ENCODE data around the gene NRXN2.

The NRXN2 gene

GRCh38 chr11:64723117-64723906, at the start of gene NRXN2:
Gene NRXN2 (minus strand): TSS chr11:64723197. CDS start chr11:64713699, 9,498 bp downstream.
- Mint-ChIP-seq H3K9me3 (no peaks in the 10 kb centered on the region), H3K27me3 (ENCODE audit: low read depth) (peaks cover 39% of the 10 kb centered on the region)

DNA sequence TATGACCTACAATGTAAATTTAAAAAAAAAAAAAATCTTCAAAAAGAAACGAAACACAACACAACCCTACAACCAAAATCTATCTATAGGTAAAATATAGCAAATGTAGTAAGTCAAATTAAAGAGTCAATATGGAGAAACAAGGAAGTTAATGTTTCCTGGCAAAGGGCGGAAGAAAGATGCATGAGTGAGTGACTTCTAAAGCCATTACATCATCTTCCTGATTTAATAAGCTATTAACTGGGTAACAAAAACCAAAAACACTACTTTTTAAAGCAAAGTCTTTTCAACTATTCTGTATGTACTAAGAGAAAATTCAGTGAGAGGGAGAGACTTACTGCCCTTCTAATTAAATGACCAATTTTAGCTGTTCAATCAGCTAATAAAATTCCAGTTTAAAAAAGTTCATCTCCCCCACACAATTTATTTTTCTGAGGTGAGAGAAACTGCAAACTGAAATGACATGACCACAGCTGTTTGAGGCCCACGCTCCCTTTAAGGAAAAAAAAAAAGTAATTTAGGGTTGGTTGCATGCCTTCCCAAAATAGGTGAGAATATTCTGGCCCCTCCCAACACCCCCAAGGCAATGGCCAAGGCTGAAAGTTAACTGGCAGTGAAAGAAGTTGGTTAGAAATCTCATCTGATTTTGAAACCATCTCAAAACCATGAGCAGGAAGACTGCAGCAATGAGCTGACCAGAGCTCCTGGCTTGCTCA, 49.5 kb upstream of the NRXN2 start:
- H3K27ac Mint-ChIP-seq = peak overlapping the region; percentile 89
- no peaks in the 10 kb centered on the region for H3K27me3 Mint-ChIP-seq (ENCODE audit: low read depth)
- peaks cover 76% of the 10 kb centered on the region for H3K4me1 Mint-ChIP-seq (ENCODE audit: low read depth)
- no peaks in the 10 kb centered on the region for H3K9me3 Mint-ChIP-seq
- peak overlapping the region; percentile 71 for H3K4me3 Mint-ChIP-seq
- peaks cover 92% of the 10 kb centered on the region for H3K36me3 Mint-ChIP-seq (ENCODE audit: low read depth)

More at GRCh38 chr11:64723117-64723906, at the start of gene NRXN2:
- peak within 1 kb of the TSS; percentile 57 for H3K27ac Mint-ChIP-seq
- H3K36me3 Mint-ChIP-seq (ENCODE audit: low read depth) = peaks cover 6% of the 10 kb centered on the region
- H3K4me1 Mint-ChIP-seq (ENCODE audit: low read depth) = peaks cover 12% of the 10 kb centered on the region
- peak within 1 kb of the TSS; percentile 53 for H3K4me3 Mint-ChIP-seq

GRCh38 chr11:64771861-64772260, 48.9 kb upstream of the NRXN2 start:
- H3K36me3 Mint-ChIP-seq (ENCODE audit: low read depth) = peaks cover 92% of the 10 kb centered on the region
- H3K27me3 Mint-ChIP-seq (ENCODE audit: low read depth) = no peaks in the 10 kb centered on the region
- no peaks in the 10 kb centered on the region for H3K9me3 Mint-ChIP-seq
- peaks cover 70% of the 10 kb centered on the region for H3K4me1 Mint-ChIP-seq (ENCODE audit: low read depth)
- H3K4me3 Mint-ChIP-seq = peak overlapping the region; percentile 71
- peak overlapping the region; percentile 89 for H3K27ac Mint-ChIP-seq

GRCh38 chr11:64770120-64770519, 47.1 kb upstream of the NRXN2 start:
- no peak overlapping the region for H3K4me3 Mint-ChIP-seq
- no peaks in the 10 kb centered on the region for H3K9me3 Mint-ChIP-seq
- no peaks in the 10 kb centered on the region for H3K27me3 Mint-ChIP-seq (ENCODE audit: low read depth)
- peak overlapping the region; percentile 55 for H3K27ac Mint-ChIP-seq
- H3K4me1 Mint-ChIP-seq (ENCODE audit: low read depth) = peaks cover 61% of the 10 kb centered on the region
- peaks cover 85% of the 10 kb centered on the region for H3K36me3 Mint-ChIP-seq (ENCODE audit: low read depth)

DNA sequence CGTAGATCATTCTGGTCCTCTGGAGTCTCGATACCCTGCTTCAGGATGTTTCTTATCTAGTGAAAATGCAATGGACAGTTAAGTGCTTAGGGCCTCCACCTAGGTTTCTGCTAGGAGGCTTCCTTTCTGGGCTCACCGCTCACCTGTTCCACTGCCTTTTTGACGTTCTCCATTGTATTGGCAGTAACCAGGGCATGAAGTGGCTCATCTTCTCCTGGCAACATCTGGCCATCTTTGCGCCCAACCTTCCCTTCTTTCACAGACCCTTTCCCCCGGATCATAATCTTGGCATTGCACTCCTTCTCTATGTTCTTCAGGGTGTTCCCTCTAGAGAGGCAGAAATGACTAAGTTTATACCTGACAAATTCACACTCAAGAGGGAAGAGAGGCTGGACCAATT, 46.3 kb upstream of the NRXN2 start:
- H3K36me3 Mint-ChIP-seq (ENCODE audit: low read depth) = peaks cover 86% of the 10 kb centered on the region
- peaks cover 63% of the 10 kb centered on the region for H3K4me1 Mint-ChIP-seq (ENCODE audit: low read depth)
- no peak overlapping the region for H3K4me3 Mint-ChIP-seq
- no peaks in the 10 kb centered on the region for H3K9me3 Mint-ChIP-seq
- H3K27ac Mint-ChIP-seq = peak overlapping the region; percentile 16
- H3K27me3 Mint-ChIP-seq (ENCODE audit: low read depth) = no peaks in the 10 kb centered on the region

DNA sequence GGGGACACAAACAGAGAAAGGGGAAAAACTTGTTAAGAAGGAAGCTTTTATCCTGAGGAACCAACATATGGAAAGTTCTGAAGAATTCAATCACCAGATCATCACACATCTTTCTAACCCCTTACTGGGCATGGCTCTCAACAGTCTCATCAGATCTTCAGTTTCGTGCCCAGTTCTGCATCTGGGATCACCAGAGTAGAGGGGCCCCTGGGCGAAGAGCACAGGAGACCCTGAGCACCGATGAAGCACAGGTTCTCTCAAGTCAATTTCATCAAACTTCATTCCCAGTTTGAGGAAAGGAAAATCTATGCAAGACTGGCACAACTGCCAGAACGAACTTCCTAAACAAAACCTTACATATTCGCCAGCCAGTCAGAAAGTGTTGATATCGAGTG, 45.3 kb upstream of the NRXN2 start:
- Mint-ChIP-seq H3K4me3 (peak overlapping the region; percentile 26), H3K27ac (no peak overlapping the region), H3K27me3 (ENCODE audit: low read depth) (no peaks in the 10 kb centered on the region), H3K36me3 (ENCODE audit: low read depth) (peaks cover 87% of the 10 kb centered on the region), H3K9me3 (no peaks in the 10 kb centered on the region), H3K4me1 (ENCODE audit: low read depth) (peaks cover 65% of the 10 kb centered on the region)

GRCh38 chr11:64767344-64768299, 44.6 kb upstream of the NRXN2 start:
- Mint-ChIP-seq H3K27me3 (ENCODE audit: low read depth) (no peaks in the 10 kb centered on the region), H3K36me3 (ENCODE audit: low read depth) (peaks cover 86% of the 10 kb centered on the region), H3K4me1 (ENCODE audit: low read depth) (peaks cover 65% of the 10 kb centered on the region), H3K9me3 (no peaks in the 10 kb centered on the region), H3K27ac (peak overlapping the region; percentile 69), H3K4me3 (no peak overlapping the region)

DNA sequence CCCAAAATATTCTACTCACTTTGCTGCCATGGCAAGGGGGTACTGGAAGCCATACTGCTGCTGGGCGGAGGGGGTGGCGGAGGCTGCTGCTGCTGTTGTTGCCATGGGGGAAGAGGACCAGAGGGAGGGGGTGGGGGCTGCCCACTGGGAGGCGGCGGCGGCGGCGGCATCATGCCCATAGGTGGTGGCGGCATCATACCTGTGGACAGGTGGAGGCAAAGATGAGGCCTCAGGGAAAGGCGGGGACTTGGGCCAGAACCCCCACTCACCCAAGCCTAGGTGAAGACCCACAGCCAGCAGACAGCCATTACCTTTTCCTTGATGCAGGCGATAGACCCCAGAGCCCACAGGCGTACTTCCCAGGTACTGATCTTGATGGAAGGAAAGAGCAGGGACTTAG, 43.9 kb upstream of the NRXN2 start:
- Mint-ChIP-seq H3K4me3 (no peak overlapping the region), H3K36me3 (ENCODE audit: low read depth) (peaks cover 83% of the 10 kb centered on the region), H3K4me1 (ENCODE audit: low read depth) (peaks cover 64% of the 10 kb centered on the region), H3K27ac (peak overlapping the region; percentile 69), H3K9me3 (no peaks in the 10 kb centered on the region), H3K27me3 (ENCODE audit: low read depth) (no peaks in the 10 kb centered on the region)

DNA sequence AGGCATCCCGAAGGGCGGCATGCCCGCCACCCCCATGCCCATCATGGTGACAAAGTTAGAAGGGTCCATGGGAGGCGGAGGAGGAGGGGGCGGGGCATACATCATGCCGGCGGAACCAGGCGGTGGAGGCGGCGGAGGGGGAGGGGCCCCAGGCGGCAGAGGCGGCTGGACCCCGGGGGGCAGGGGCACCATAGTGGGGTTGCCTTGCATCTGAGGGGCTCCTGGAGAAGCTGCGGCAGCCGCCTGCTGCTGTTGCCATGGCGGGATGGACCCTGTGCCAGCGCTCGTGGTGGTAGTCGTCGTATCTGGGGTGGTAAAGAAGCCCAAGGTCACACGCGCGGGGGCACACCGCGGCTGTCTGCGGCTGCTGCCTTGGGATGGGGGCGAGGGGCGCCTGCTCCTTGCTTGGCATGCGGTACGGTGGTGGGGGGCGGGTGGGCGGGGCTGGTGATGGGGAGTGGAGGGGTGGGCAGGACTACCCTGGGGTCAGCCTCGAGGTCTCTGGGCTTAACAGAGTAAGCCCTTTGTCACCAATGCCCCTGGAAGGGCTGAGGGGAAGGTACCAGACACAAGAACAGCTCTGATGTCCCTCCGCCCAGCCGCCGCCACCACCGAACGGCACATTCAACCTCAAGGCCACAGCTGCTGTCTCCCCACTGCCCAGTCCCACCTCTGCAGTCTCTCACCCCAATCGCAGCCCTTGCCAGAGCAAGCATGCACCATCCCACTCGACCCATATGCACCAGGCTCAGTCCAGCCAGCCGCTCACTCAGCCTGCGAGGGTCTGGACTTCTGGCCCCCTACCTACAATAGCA, 43.1 kb upstream of the NRXN2 start:
- Mint-ChIP-seq H3K36me3 (ENCODE audit: low read depth) (peaks cover 79% of the 10 kb centered on the region), H3K4me3 (peak overlapping the region; percentile 42), H3K4me1 (ENCODE audit: low read depth) (peaks cover 61% of the 10 kb centered on the region), H3K27ac (peak overlapping the region; percentile 69), H3K27me3 (ENCODE audit: low read depth) (no peaks in the 10 kb centered on the region), H3K9me3 (no peaks in the 10 kb centered on the region)

DNA sequence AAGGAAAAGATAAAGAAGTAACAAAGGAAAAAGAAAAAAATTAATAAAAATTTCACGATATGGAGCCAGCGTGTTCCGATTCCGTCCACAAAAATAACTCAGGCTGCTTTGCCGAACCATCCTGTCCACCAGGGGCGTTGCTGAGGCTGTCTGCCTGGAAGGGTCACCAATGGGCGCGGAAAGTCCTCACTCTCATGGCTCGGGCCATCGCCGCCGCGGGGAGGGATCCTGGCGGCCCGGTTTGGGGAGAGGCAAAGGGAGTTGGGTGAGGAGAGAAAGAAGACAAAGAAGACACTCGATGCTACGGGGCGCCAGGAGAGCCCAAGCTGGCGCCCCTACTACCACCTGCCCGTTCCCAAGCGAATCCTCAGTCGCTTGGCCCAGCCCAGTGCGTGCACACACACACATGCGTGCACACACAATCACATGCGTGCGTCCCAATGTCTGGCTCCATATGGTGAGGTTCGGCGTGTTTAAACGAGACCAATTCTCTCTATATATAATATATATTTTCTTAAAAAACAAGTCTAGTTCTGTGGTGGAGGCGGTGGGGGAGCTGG, 42.4 kb upstream of the NRXN2 start:
- peaks cover 77% of the 10 kb centered on the region for H3K36me3 Mint-ChIP-seq (ENCODE audit: low read depth)
- no peaks in the 10 kb centered on the region for H3K27me3 Mint-ChIP-seq (ENCODE audit: low read depth)

GRCh38 chr11:64764753-64765152, 41.8 kb upstream of the NRXN2 start:
- peaks cover 75% of the 10 kb centered on the region for H3K36me3 Mint-ChIP-seq (ENCODE audit: low read depth)
- no peaks in the 10 kb centered on the region for H3K27me3 Mint-ChIP-seq (ENCODE audit: low read depth)
- H3K27ac Mint-ChIP-seq = peak overlapping the region; percentile 96
- no peaks in the 10 kb centered on the region for H3K9me3 Mint-ChIP-seq
- H3K4me3 Mint-ChIP-seq = peak overlapping the region; percentile 89
- H3K4me1 Mint-ChIP-seq (ENCODE audit: low read depth) = peaks cover 70% of the 10 kb centered on the region

More for the DNA sequence above, 42.4 kb upstream of the NRXN2 start:
- Mint-ChIP-seq H3K27ac (peak overlapping the region; percentile 96), H3K9me3 (no peaks in the 10 kb centered on the region), H3K4me3 (peak overlapping the region; percentile 89), H3K4me1 (ENCODE audit: low read depth) (peaks cover 67% of the 10 kb centered on the region)

DNA sequence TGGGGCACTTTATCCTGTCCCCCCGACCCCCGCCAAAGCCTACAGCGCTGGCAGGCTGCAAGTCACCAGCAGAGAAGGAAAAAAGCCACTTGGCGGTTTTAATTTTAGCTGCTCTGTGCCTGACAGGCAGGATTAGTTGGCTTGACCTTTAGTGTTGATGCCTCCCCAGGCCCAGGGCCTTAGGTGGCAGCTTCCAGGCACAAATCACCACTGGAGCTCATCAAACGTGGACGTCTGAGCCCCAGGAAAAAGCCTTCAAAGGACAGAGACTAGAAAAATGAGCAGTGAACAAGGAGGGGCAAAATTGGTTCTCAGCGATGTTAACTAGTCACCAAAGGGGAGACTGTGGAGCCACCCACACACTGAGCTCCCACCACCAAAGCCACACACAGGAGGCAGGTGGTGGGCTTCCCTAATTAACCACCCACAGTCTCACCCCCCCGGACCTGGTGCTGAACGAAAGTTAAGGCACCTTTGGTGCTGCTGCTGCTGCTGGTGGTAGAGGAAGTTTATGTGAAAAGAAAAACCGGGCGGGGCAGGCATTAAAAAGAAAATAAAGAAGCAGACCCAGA, 41.1 kb upstream of the NRXN2 start:
- Mint-ChIP-seq H3K36me3 (ENCODE audit: low read depth) (peaks cover 71% of the 10 kb centered on the region), H3K27me3 (ENCODE audit: low read depth) (no peaks in the 10 kb centered on the region), H3K9me3 (no peaks in the 10 kb centered on the region), H3K4me1 (ENCODE audit: low read depth) (peaks cover 66% of the 10 kb centered on the region), H3K4me3 (peak overlapping the region; percentile 89), H3K27ac (peak overlapping the region; percentile 96)

DNA sequence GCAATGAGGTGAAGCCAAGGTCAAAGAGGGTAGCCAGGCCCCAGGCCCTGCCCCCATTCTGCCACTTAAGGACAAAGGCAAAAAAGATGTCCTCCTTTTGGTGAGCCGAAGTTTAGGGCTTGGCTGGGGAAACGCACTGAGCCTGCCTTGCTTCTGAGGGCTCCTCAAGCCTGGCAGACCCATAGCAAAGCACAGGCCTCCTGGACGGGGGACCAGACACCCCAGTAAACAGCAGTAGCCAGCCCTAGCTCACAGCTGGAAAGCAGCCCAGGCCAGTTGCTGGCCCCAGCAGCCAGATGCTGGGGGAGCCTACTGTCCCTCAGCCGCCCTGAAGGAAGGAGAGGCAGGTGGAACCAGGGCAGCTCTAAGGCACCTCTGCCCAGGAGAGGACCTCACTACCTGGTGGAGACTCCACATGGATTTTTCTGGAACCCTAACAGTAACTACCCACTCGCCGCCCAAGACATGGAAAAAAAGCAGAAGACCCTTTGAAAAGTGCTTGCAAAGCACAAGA, 40.6 kb upstream of the NRXN2 start:
- Mint-ChIP-seq H3K4me1 (ENCODE audit: low read depth) (peaks cover 63% of the 10 kb centered on the region), H3K36me3 (ENCODE audit: low read depth) (peaks cover 66% of the 10 kb centered on the region), H3K4me3 (peak overlapping the region; percentile 89), H3K9me3 (no peaks in the 10 kb centered on the region), H3K27ac (peak overlapping the region; percentile 96), H3K27me3 (ENCODE audit: low read depth) (no peaks in the 10 kb centered on the region)

All from T-helper 1 cell treated with Interleukin-12 subunit alpha and Interleukin-12 subunit beta and Interleukin-4 antibody, amounts not matched to agents 30 μg/mL and 1 μg/mL, for 36 hours (primary cell).